NCI-H1436 treated with DMSO at 0.1 percent for 48 hours (cell line): ENCODE results near the gene FBXO11.
A peak's percentile ranks its signal among the peaks of the same experiment; 100 is the strongest.
"Not testable (repeated sequence)": the region's sequence is repeated elsewhere in the genome, so short reads cannot be mapped to it uniquely, and the experiment has no call there.

Experiments
- DNase-seq: peaks from one replicate; lab custom pipeline; 2025; lab: John Stamatoyannopoulos, UW

FBXO11 gene

GRCh38 chr2:47906157-47907038 lies at the start of gene FBXO11:
Gene FBXO11, minus strand, starts transcription at chr2:47906498. Its CDS starts 778 bp downstream, at chr2:47905720.
- DNase-seq: peak; percentile 95

- no peak for DNase-seq
Observed at GRCh38 chr2:47950340-47951301, 44.3 kb upstream of the FBXO11 start.

DNA sequence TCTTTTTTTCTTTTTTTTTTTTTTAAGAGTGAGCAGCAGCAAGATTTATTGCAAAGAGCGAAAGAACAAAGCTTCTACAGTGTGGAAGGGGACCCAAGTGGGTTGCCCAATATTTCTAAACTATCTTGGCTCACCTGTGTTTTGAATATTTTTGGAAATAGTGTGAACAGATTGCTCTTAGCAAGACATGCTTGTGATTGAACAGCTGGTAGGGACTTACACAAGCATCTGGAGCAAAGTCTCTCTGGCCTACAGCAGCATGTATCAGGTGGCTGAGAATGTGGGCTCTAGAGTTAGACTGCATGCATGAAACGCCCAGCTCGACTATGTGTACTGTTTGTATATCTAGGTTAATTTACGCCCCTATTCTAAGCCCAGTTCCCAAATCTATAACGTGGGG lies 40.3 kb upstream of the FBXO11 start:
- no peak for DNase-seq

DNA sequence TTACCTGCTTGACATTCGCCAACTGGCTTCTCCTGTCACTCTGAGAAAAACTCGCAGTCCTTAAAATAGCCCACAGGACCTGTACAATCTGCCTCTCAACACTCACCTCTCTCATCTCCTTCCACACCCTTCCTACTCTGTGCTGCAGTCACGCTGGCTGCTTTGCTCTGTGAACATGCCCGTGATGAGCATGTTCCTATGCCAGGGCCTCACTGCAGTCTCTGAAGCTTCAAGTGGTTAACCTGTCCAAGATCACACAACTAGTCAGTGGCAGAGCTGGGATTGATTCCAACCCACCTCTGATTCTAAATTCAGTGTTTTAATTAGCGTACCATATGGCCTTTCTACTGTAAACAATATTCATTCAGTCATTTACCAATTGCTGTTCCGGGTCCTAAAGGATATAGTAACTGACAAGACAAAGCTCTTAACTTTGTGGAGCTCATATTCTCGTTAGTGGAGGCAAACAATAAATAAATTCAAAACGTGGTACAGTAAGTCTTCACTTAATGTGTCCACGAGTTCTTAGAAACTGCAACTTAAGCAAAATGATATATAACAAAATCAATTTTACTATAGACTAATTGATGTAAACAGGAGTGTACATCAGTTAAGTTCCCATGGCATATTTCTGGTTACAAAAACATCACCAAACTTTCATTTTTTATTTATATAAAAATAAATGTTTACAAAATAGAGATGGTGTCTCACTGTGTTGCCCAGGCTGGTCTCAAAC lies 38.9 kb upstream of the FBXO11 start:
- DNase-seq: no peak

- no peak for DNase-seq
Observed at GRCh38 chr2:47941936-47942335, 35.6 kb upstream of the FBXO11 start.

GRCh38 chr2:47937677-47938076 lies 31.4 kb upstream of the FBXO11 start:
- no peak for DNase-seq

GRCh38 chr2:47935071-47935470 lies 28.8 kb upstream of the FBXO11 start:
- DNase-seq: no peak

- DNase-seq: no peak
Observed at GRCh38 chr2:47918043-47918442, 11.7 kb upstream of the FBXO11 start.

- no peak for DNase-seq
Observed at GRCh38 chr2:47917276-47917961, 11.1 kb upstream of the FBXO11 start.

- no peak for DNase-seq
Observed at GRCh38 chr2:47916412-47916811, 10.1 kb upstream of the FBXO11 start.

DNA sequence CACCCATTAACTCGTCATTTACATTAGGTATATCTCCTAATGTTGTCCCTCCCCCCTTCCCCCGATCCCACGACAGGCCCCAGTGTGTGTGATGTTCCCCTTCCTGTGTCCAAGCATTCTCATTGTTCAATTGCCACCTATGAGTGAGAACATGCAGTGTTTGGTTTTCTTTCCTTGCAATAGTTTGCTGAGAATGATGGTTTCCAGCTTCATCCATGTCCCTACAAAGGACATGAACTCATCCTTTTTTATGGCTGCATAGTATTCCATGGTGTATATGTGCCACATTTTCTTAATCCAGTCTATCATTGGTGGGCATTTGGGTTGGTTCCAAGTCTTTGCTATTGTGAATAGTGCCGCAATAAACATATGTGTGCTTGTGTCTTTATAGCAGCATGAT lies 4.4 kb upstream of the FBXO11 start:
- not testable (repeated sequence) for DNase-seq

- DNase-seq: no peak
Observed at GRCh38 chr2:47908682-47909081, 2.4 kb upstream of the FBXO11 start.

GRCh38 chr2:47907039-47907781 lies 912 bp upstream of the FBXO11 start:
- DNase-seq: no peak

DNA sequence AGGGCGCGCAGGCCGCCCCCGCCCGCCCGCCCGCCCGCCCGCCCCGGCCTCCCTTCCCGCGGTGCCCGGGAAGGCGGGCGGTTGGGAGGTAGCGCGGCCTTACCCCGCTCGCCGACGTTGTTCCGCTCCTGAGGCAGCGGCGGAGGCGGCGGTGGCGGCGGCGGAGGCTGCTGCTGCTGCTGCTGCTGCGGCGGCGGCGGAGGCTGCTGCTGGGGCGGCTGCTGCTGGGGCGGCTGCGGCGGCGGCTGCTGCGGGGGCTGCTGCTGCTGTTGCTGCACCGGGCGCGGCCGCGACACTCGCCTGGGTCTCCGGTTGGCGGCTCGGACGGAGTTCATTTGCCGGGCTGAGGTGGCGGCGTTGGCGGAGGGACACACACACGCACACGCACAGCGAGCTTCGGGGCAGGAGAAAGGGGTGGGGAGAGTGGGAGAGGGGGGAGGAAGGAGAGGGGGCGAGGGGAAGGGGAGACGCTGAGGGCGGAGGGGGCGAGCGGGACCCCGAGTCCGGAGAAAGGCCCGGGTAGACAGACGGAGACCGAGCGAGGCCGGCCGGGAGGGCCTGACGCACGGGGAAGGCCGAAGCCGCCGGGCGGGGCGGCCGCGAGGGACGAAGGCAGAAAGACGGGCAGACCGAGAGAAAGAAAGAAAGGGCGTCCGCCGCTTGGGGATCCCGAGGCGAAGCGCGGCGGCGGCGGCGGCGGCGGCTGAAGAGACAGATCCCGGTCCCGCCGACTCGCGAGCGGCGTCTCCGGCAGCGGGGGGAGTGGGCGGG lies 727 bp downstream of the FBXO11 start:
- no peak for DNase-seq

DNA sequence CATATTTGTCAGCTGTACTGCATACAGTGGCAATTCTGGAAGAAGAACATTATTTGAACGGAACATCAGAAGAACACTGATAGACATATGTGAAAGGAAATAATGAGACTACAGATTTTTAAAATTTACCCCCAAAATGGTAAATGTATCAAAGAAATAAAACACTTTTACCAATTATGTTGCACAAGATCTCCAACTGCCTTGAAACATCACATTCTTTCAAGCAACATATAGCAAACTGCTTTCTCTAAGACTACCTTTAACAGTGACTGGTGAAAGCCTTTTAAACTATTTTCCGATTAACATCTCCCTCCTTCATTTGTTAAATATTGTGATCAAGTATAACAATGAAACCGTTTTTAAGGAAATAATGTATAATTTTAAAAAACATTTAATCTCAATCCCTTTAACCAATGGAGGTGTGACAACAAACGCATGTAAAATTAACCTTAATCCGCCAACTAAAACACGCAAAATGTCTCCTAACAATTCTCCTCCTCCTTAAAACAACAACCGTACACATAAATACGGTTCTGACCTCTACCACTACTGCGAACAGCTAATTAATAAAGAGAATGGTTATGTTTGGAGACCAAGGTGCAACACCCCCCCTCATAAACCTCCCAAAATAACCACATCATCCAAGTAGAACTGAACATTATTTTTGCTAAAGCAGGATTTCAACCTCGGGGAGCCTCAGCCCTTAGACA lies 2.4 kb downstream of the FBXO11 start:
- no peak for DNase-seq

DNA sequence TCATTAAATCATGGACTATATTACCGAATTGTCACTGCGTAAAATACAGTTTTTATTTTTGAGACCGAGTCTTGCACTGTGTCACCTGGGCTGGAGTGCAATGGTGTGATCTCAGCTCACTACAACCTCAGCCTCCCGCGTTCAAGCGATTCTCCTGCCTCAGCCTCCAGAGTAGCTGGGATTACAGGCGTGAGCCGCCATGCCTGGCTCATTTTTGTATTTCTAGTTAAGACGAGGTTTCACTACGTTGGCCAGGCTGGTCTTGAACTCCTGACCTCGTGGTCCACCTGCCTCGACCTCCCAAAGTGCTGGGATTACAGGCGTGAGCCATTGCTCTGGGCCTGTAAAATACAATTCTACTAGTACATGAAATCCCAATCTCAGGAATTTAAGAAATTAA lies 4.4 kb downstream of the FBXO11 start:
- DNase-seq: not testable (repeated sequence)

DNA sequence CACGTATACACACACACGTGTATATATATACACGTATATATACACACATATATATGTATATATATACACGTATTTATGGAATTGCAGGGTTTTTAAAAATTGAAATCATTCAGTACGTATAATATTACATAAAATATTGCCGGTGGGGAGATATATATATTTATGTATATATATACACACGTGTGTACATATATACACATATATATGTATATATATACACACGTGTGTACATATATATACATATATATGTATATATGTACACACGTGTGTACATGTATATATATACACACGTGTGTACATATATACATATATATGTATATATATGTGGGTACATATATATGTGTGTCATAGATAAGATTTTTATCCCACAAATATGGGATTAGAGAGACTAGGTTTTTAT lies 5.4 kb downstream of the FBXO11 start:
- no peak for DNase-seq

GRCh38 chr2:47899915-47900816 lies 6.1 kb downstream of the FBXO11 start:
- no peak for DNase-seq
